Glutamatergic neuron (in vitro differentiated cells): Measurements from ENCODE around the gene TRMT1. TPM values are rescaled to one million over a fixed set of nuclear protein-coding genes. Genes with fewer than 3 reads are reported as not detected.

ENCODE experiments used
- DNase-seq: peaks from one replicate; pipeline ENCODE4 v3.0.0; 2022
- H3K27ac Mint-ChIP-seq: one replicate; pipeline ENCODE4 v1.8.0; 2020; ENCODE audit warnings: mild to moderate bottlenecking, mixed read lengths, inconsistent platforms; ENCODE audit not compliant: unreplicated experiment
- H3K27me3 Mint-ChIP-seq: one replicate; pipeline ENCODE4 v1.8.0; 2020; ENCODE audit warnings: mild to moderate bottlenecking, moderate library complexity, mixed read lengths, inconsistent platforms; ENCODE audit not compliant: unreplicated experiment
- H3K36me3 Mint-ChIP-seq: one replicate; pipeline ENCODE4 v1.8.0; 2020; ENCODE audit warnings: mild to moderate bottlenecking, mixed read lengths, inconsistent platforms; ENCODE audit not compliant: unreplicated experiment
- H3K4me1 Mint-ChIP-seq: one replicate; pipeline ENCODE4 v1.8.0; 2020; ENCODE audit warnings: mild to moderate bottlenecking, low read depth, mixed read lengths, inconsistent platforms; ENCODE audit not compliant: unreplicated experiment
- H3K4me3 Mint-ChIP-seq: one replicate; pipeline ENCODE4 v1.8.0; 2020; ENCODE audit warnings: mild to moderate bottlenecking, mixed read lengths, inconsistent platforms; ENCODE audit not compliant: unreplicated experiment
- H3K9me3 Mint-ChIP-seq: one replicate; pipeline ENCODE4 v1.8.0; 2020; ENCODE audit warnings: mild to moderate bottlenecking, moderate library complexity, mixed read lengths, inconsistent platforms; ENCODE audit not compliant: unreplicated experiment
- total RNA-seq: library from RNA; stranded (reverse); fragmentation: NEBNext Ultra II Directional; extraction: Animal tissue kit (Norgen Biotek cat#: 25700); gene quantifications from one replicate; pipeline ENCODE4 v1.2.1, GENCODE V29; 2021; ENCODE audit not compliant: unreplicated experiment
- TF ChIP-seq, protein P1 (sequence below): fragments of 200-600 bp; sonication (generic); IDR thresholded peaks from one replicate; pipeline ENCODE4 v1.5.0; 2021; ENCODE audit not compliant: partially characterized antibody, unreplicated experiment

TRMT1 gene
- total RNA-seq, 1 donor from 2014 or later: 29.2 TPM

DNA sequence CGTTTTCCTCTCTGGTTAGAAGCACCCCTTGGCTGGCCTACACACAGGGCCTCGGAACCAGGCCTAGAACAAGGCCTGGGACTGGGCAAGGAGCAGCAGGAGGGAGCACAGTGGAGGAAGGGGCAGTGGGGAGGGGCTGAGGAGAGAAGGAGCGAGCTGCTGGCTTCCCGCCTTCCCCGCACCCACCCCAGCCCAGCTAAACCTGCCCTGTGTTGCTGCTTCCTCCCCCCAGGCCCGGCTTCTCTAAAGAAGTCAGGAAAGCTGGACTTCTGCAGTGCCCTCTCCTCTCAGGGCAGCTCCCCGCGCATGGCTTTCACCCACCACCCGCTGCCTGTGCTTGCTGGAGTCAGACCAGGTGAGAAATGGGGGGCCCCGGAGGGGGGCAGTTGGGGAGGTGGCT lies 38.2 kb downstream of the TRMT1 start:
- TF ChIP-seq, protein P1, sequence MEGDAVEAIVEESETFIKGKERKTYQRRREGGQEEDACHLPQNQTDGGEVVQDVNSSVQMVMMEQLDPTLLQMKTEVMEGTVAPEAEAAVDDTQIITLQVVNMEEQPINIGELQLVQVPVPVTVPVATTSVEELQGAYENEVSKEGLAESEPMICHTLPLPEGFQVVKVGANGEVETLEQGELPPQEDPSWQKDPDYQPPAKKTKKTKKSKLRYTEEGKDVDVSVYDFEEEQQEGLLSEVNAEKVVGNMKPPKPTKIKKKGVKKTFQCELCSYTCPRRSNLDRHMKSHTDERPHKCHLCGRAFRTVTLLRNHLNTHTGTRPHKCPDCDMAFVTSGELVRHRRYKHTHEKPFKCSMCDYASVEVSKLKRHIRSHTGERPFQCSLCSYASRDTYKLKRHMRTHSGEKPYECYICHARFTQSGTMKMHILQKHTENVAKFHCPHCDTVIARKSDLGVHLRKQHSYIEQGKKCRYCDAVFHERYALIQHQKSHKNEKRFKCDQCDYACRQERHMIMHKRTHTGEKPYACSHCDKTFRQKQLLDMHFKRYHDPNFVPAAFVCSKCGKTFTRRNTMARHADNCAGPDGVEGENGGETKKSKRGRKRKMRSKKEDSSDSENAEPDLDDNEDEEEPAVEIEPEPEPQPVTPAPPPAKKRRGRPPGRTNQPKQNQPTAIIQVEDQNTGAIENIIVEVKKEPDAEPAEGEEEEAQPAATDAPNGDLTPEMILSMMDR: no peak

DNA sequence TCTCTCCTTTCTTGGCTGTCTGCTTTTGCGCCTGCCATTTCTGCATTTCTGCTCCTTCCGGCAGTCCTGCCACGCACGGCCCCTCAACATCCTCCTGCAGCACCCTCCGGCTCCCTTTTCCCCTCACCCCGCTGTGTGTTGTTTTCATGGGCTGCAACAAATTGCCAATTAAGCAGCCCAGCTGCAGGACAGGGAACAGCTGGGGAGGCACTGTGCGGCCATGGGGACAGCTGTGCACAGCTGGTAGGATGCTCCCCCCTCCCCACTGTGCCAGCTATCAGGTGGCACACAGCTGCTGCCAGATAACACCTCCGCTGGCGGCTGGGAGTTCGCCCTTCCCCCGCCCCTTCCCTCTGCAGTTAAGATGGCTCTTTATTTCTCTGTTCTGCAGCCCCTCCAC lies 39.3 kb downstream of the TRMT1 start:
- Mint-ChIP-seq H3K4me3 (no peak overlapping the region), H3K9me3 (peaks cover 14% of the 10 kb centered on the region), H3K27me3 (peaks cover 16% of the 10 kb centered on the region), H3K4me1 (peaks cover 34% of the 10 kb centered on the region), H3K36me3 (no peaks in the 10 kb centered on the region), H3K27ac (peak overlapping the region; percentile 59)
- TF ChIP-seq, protein P1: no peak
- peak; percentile 46 for DNase-seq

More for the DNA sequence above, 38.2 kb downstream of the TRMT1 start:
- DNase-seq: no peak
- Mint-ChIP-seq H3K9me3 (peaks cover 15% of the 10 kb centered on the region), H3K4me3 (peak overlapping the region; percentile 20), H3K36me3 (no peaks in the 10 kb centered on the region), H3K27ac (no peak overlapping the region), H3K27me3 (peaks cover 21% of the 10 kb centered on the region), H3K4me1 (peaks cover 42% of the 10 kb centered on the region)

DNA sequence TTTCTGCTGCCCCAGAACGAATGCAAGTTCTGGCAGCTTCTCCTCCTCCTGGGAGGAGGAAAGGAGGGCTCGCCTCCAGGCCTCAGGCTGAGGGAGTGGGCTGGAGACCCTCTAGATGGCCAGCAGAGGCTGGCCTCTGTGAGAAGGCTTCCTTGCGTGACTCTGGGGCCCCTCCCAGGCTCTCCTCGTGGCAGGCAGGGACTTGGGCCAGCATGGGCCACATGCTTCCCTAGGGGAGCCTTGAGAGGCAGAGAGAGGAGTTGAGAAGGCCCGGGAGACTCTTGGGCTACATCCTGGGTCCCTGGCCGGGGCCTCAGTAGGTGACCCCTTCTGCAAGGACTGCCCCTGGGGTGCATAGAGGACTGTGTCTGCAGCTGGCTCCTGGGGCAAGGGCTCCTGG lies 39.8 kb downstream of the TRMT1 start:
- Mint-ChIP-seq H3K27ac (no peak overlapping the region), H3K4me1 (peaks cover 29% of the 10 kb centered on the region), H3K36me3 (no peaks in the 10 kb centered on the region), H3K27me3 (peaks cover 13% of the 10 kb centered on the region), H3K9me3 (peaks cover 14% of the 10 kb centered on the region), H3K4me3 (no peak overlapping the region)
- TF ChIP-seq, protein P1: no peak
- no peak for DNase-seq

DNA sequence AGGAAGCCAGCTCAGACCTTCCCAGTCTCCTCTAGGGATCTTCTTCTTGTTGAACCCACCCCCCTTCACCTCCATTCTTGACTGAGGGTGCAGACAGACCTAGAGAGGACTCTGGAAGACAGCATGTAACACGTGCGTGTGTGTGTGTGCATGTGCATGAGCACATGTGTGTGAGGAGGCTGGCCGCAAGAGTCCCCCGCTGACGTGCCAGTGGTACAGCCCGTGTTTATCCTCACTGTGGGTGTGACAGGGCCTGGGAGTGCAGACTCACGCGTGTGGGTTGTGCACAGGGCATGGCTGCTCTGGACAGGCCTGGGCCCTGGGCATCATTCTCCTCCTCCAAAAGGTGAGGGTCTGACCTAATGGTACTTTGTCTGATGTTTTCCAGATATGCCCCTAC lies 40.2 kb downstream of the TRMT1 start:
- TF ChIP-seq, protein P1: no peak
- Mint-ChIP-seq H3K9me3 (peaks cover 14% of the 10 kb centered on the region), H3K4me3 (no peak overlapping the region), H3K27ac (no peak overlapping the region), H3K36me3 (no peaks in the 10 kb centered on the region), H3K27me3 (peaks cover 13% of the 10 kb centered on the region), H3K4me1 (peaks cover 26% of the 10 kb centered on the region)
- no peak for DNase-seq

DNA sequence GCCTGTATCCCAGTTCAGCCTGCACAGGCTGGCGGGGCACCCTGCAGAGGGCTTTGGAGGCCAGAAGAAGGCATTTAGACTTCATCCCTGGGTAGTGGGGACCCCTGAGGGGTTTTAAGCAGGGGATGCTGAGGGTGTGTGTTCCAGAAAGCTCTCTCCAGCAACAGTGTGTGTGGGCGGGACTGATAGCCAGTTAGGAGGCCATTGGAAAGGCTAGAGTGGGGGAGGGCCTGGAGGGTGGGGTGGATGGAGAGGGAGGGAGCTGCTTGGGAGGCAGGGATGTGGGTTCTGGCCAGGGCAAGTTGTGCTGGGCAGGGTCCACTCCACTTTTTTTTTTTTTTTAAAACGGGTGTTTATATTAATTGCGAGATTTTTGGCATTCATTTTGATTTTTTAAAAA lies 42.2 kb downstream of the TRMT1 start:
- no peak for DNase-seq
- Mint-ChIP-seq H3K4me1 (peaks cover 21% of the 10 kb centered on the region), H3K36me3 (no peaks in the 10 kb centered on the region), H3K4me3 (no peak overlapping the region), H3K9me3 (peaks cover 10% of the 10 kb centered on the region), H3K27ac (no peak overlapping the region), H3K27me3 (peaks cover 11% of the 10 kb centered on the region)
- TF ChIP-seq, protein P1: no peak
